Colonic mucosa (tissue), 4 donors: ENCODE measurements around the gene ZFHX3. TPM values are rescaled to one million over a fixed set of nuclear protein-coding genes. Genes with fewer than 3 reads are reported as not detected.

Experiments used
- DNase-seq: peaks from one replicate; pipeline ENCODE4 v3.0.0-alpha.2; 2020
- H3K27ac ChIP-seq: fragments of 200-600 bp; one replicate; pipeline ENCODE4 v1.8.0; 2021
- H3K27me3 ChIP-seq: fragments of 200-600 bp; one replicate; pipeline ENCODE4 v1.8.0; 2021
- H3K36me3 ChIP-seq: fragments of 200-600 bp; one replicate; pipeline ENCODE4 v1.8.0; 2021
- H3K4me1 ChIP-seq: fragments of 200-600 bp; one replicate; pipeline ENCODE4 v1.8.0; 2021; ENCODE audit warnings: mild to moderate bottlenecking
- H3K4me3 ChIP-seq: fragments of 200-600 bp; one replicate; pipeline ENCODE4 v1.8.0; 2021
- H3K9ac ChIP-seq, 2 donors: one replicate each; pipeline ENCODE4 v1.7.0; 2013; ENCODE audit warnings: control low read depth in 2 of 2, low read depth in 2 of 2, low read length in 2 of 2
- H3K9me3 ChIP-seq: fragments of 200-600 bp; one replicate; pipeline ENCODE4 v1.8.0; 2021
- CTCF ChIP-seq: fragments of 200-600 bp; IDR thresholded peaks from one replicate; pipeline ENCODE4 v1.8.0; 2022; ENCODE audit warnings: antibody characterized with exemption, mild to moderate bottlenecking
- intact Hi-C: fragments of 100-400 bp; cut with DNase I; formaldehyde crosslinking; loops from one replicate; pipeline ENCODE4 v1.14.1; 2022
- total RNA-seq, 2 donors: library from RNA; stranded (reverse); fragmentation: NEBNext Ultra II Directional in 1 of 2; extraction: Animal tissue kit (Norgen Biotek cat#: 25700) in 1 of 2; gene quantifications; one replicate each; pipeline ENCODE4 v1.2.1, GENCODE V29; 2021
- donor health status: healthy.
- donor health status: DM: no; HTN: no; CAD: no.
- donor health status: DM: no; HTN: no; CAD: no.

The ZFHX3 gene
- total RNA-seq, 2 donors from 2014 or later, result 10.5 to 12.8 TPM

DNA sequence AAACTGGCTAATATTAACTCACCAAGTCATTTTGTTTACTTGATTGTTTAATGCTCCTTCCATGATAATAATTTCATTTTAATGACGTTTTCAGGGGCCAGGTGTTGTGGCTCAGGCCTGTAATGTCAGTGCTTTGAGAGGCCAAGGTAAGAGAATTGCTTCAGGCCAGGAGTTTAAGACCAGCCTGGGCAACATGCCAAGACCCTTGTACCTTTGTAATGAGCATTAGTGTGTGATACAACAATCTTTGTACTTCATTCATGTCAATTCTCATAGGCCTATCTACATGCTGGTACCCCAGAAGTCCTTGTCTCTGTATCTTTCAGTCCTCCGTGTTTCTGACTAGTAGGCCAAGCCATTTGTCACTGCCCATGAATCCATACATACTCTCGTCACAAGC, 296.9 kb downstream of the ZFHX3 start:
- no peak overlapping the region for H3K9ac ChIP-seq
- no peak overlapping the region for H3K4me3 ChIP-seq
- intact Hi-C loops, result no loop called here
- no peak overlapping the region for H3K27ac ChIP-seq
- DNase-seq, result no peak
- no peaks in the 10 kb centered on the region for H3K4me1 ChIP-seq
- H3K27me3 ChIP-seq, result no peaks in the 10 kb centered on the region
- no peaks in the 10 kb centered on the region for H3K9me3 ChIP-seq
- no peaks in the 10 kb centered on the region for H3K36me3 ChIP-seq
- TF ChIP-seq CTCF, result no peak

DNA sequence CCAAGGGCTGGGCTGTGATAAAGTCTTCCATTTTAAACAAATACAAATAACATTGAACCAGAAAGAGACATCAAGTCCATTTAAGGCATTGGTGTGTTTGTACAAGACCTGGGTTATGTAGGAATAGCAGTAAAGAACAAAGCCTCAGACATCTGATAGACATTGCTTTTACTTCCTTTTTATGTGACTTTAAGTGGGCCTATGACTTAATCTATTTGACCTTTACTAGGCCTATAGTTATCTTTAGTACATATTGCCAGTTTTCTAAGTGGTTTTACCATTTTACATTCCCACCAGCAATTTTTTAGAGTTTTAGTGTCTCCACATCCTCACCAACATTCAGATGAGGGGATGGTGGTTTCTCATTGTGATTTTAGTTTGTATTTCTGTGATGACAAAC, 298.8 kb downstream of the ZFHX3 start:
- DNase-seq, result no peak
- intact Hi-C loops, result no loop called here
- no peak for TF ChIP-seq CTCF

GRCh38 chr16:72744076-72744793, 303.7 kb downstream of the ZFHX3 start:
- Histone ChIP-seq H3K9me3 (no peaks in the 10 kb centered on the region), H3K9ac (no peak overlapping the region), H3K36me3 (no peaks in the 10 kb centered on the region), H3K4me1 (no peaks in the 10 kb centered on the region), H3K27ac (no peak overlapping the region), H3K27me3 (no peaks in the 10 kb centered on the region), H3K4me3 (no peak overlapping the region)
- no peak for DNase-seq
- intact Hi-C loops, result no loop called here
- TF ChIP-seq CTCF, result no peak

More for the DNA sequence above, 298.8 kb downstream of the ZFHX3 start:
- no peak overlapping the region for H3K9ac ChIP-seq
- H3K9me3 ChIP-seq, result no peaks in the 10 kb centered on the region
- no peaks in the 10 kb centered on the region for H3K27me3 ChIP-seq
- no peaks in the 10 kb centered on the region for H3K4me1 ChIP-seq
- no peak overlapping the region for H3K27ac ChIP-seq
- no peaks in the 10 kb centered on the region for H3K36me3 ChIP-seq
- H3K4me3 ChIP-seq, result no peak overlapping the region

- no peak overlapping the region for H3K4me3 ChIP-seq
- no peak overlapping the region for H3K27ac ChIP-seq
- no peak for TF ChIP-seq CTCF
- no peaks in the 10 kb centered on the region for H3K4me1 ChIP-seq
- H3K9ac ChIP-seq, result no peak overlapping the region
- H3K9me3 ChIP-seq, result no peaks in the 10 kb centered on the region
- intact Hi-C loops, result no loop called here
- H3K27me3 ChIP-seq, result no peaks in the 10 kb centered on the region
- H3K36me3 ChIP-seq, result no peaks in the 10 kb centered on the region
- DNase-seq, result no peak
Measured at GRCh38 chr16:72743011-72743761, 304.7 kb downstream of the ZFHX3 start.

DNA sequence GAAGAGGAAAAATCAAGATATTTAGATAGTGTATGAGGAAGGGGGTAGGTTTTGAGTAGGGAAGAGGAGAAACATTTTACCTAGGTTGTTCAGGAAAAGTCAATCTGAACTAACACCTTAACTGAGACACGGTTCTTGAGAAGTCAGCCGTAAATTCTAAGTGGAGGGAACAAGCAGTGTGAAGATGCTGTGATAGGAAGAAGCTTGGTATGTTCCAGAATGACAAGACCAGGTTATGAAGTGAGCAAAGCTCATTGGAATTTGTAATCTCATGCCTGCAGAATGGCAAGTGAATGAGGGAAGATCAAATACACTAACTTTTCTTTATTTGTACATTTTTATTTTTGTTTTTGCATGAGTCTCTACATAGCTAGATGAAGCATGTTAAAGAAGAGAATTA, 307.6 kb downstream of the ZFHX3 start:
- Histone ChIP-seq H3K27ac (no peak overlapping the region), H3K36me3 (no peaks in the 10 kb centered on the region), H3K4me3 (no peak overlapping the region), H3K9ac (no peak overlapping the region), H3K4me1 (no peaks in the 10 kb centered on the region), H3K27me3 (no peaks in the 10 kb centered on the region), H3K9me3 (no peaks in the 10 kb centered on the region)
- no peak for DNase-seq
- TF ChIP-seq CTCF, result no peak
- intact Hi-C loops, result no loop called here
